Esophagus squamous epithelium (tissue), 5 donors: ENCODE data around the gene FMO2. TPM values are rescaled to one million over a fixed set of nuclear protein-coding genes. Genes with fewer than 3 reads are reported as not detected.

Experiments
- DNase-seq: peaks from one replicate; lab custom pipeline; 2025; lab: John Stamatoyannopoulos, UW
- H3K27ac ChIP-seq, 4 donors: fragments of 200-600 bp; sonication (generic); one replicate each; pipeline ENCODE4 v1.5.1; 2016 to 2019; ENCODE audit warnings: mild to moderate bottlenecking in 1 of 4
- H3K27me3 ChIP-seq, 4 donors: fragments of 200-600 bp; sonication (generic); 1 replicate in 3 of 4; 2 replicates in 1 of 4; pipeline versions ENCODE4 v1.5.1 to v1.6.0; 2017 to 2021; ENCODE audit warnings: antibody characterized with exemption in 1 of 4
- H3K36me3 ChIP-seq, 3 donors: fragments of 200-600 bp; sonication (generic); one replicate each; pipeline ENCODE4 v1.5.1; 2016 to 2019
- H3K4me1 ChIP-seq, 3 donors: fragments of 200-600 bp; sonication (generic); one replicate each; pipeline ENCODE4 v1.5.1; 2017 to 2019
- H3K4me3 ChIP-seq, 4 donors: fragments of 200-600 bp; sonication (generic); 1 replicate in 3 of 4; 2 replicates in 1 of 4; pipeline ENCODE4 v1.5.1; 2016 to 2019; ENCODE audit warnings: mild to moderate bottlenecking in 2 of 4, moderate library complexity in 1 of 4
- H3K9me3 ChIP-seq, 3 donors: fragments of 200-600 bp; sonication (generic); one replicate each; pipeline ENCODE4 v1.5.1; 2016 to 2019
- CTCF ChIP-seq, 6 experiments: fragments of 450-650 bp in 4 of 6; fragments of 200-600 bp in 2 of 6; sonication (generic) in 2 of 6; IDR thresholded peaks; one replicate each; pipeline ENCODE4 v1.5.1; 2016 to 2019; ENCODE audit warnings: antibody characterized with exemption in 6 of 6, mild to moderate bottlenecking in 4 of 6, moderate library complexity in 4 of 6
- POLR2A ChIP-seq, 4 donors: fragments of 450-650 bp; IDR thresholded peaks; one replicate each; pipeline ENCODE4 v1.6.1; 2017; ENCODE audit warnings: antibody characterized with exemption in 4 of 4, mild to moderate bottlenecking in 4 of 4, moderate library complexity in 3 of 4
- WGBS, 2 donors: methylation state at CpG; one replicate each; pipeline ENCODE4 v1.1.5; 2018; 5-methylcytosine and 5-hydroxymethylcytosine counted together
- intact Hi-C: fragments of 100-400 bp; cut with DNase I; formaldehyde crosslinking; loops from one replicate; pipeline ENCODE4 v1.15.0; 2022
- total RNA-seq, 4 donors: library from RNA; depleted of rRNA; stranded (reverse); fragments of >200 nt; gene quantifications; one replicate each; pipeline ENCODE4 v1.1.0, GENCODE V29; 2016
- donor health status: DM: yes; HTN: yes; CAD: no.

Gene FMO2
- total RNA-seq, 4 donors from 2014 or later = 53.4 to 146 (median 68.8) TPM

GRCh38 chr1:171160639-171161354, 24.3 kb upstream of the FMO2 start:
- Histone ChIP-seq H3K36me3 (no peaks in the 10 kb centered on the region), H3K9me3 (no peaks in the 10 kb centered on the region), H3K27me3 (no peaks in the 10 kb centered on the region), H3K4me3 (no peak overlapping the region), H3K4me1 (peaks cover 0 to 33% (median 0%) of the 10 kb centered on the region in 3 donors), H3K27ac (peak overlapping the region in 3 of 4 donors; percentile 40 to 68 (median 64))
- TF ChIP-seq POLR2A (IDR thresholded peaks at IDR 0.05) = no peak
- no peak for TF ChIP-seq CTCF (IDR thresholded peaks at IDR 0.05)
- DNase-seq = no peak
- 66 to 72% methylated on average over 3 to 4 of the region's 4 CpGs for WGBS, 2 donors
- intact Hi-C loops = no loop called here

GRCh38 chr1:171161431-171161830, 23.7 kb upstream of the FMO2 start:
- H3K4me3 ChIP-seq = no peak overlapping the region
- no peak for TF ChIP-seq POLR2A (IDR thresholded peaks at IDR 0.05)
- no peak for TF ChIP-seq CTCF (IDR thresholded peaks at IDR 0.05)
- intact Hi-C loops = no loop called here
- peak overlapping the region in 3 of 4 donors; percentile 40 to 68 (median 64) for H3K27ac ChIP-seq
- no peak for DNase-seq
- no peaks in the 10 kb centered on the region for H3K36me3 ChIP-seq
- H3K9me3 ChIP-seq = no peaks in the 10 kb centered on the region
- H3K27me3 ChIP-seq = no peaks in the 10 kb centered on the region
- H3K4me1 ChIP-seq = peaks cover 0 to 37% (median 2%) of the 10 kb centered on the region in 3 donors

- H3K4me1 ChIP-seq = peaks cover 4 to 53% (median 8%) of the 10 kb centered on the region in 3 donors
These were observed 18.7 kb upstream of the FMO2 start for GRCh38 chr1:171166361-171166760.

GRCh38 chr1:171167785-171168184, 17.3 kb upstream of the FMO2 start:
- WGBS, 2 donors = 38 to 43% methylated on average over 2 of the region's 2 CpGs
- Histone ChIP-seq H3K9me3 (no peaks in the 10 kb centered on the region), H3K4me1 (peaks cover 4 to 59% (median 8%) of the 10 kb centered on the region in 3 donors), H3K27ac (peak overlapping the region in 3 of 4 donors; percentile 78 to 85 (median 82)), H3K27me3 (no peaks in the 10 kb centered on the region), H3K4me3 (no peak overlapping the region), H3K36me3 (no peaks in the 10 kb centered on the region)
- intact Hi-C loops = no loop called here
- TF ChIP-seq CTCF (IDR thresholded peaks at IDR 0.05) (no peak), POLR2A (IDR thresholded peaks at IDR 0.05) (no peak)
- DNase-seq = no peak

More at GRCh38 chr1:171166361-171166760, 18.7 kb upstream of the FMO2 start:
- intact Hi-C loops = no loop called here
- no peaks in the 10 kb centered on the region for H3K36me3 ChIP-seq
- peak overlapping the region; percentile 65 to 85 (median 80) for H3K27ac ChIP-seq
- no peak for DNase-seq
- H3K4me3 ChIP-seq = no peak overlapping the region
- H3K9me3 ChIP-seq = no peaks in the 10 kb centered on the region
- no peak for TF ChIP-seq CTCF (IDR thresholded peaks at IDR 0.05)
- no peak for TF ChIP-seq POLR2A (IDR thresholded peaks at IDR 0.05)
- H3K27me3 ChIP-seq = no peaks in the 10 kb centered on the region
- WGBS, 2 donors = 29 to 51% methylated on average over 2 of the region's 2 CpGs

- no peak for TF ChIP-seq CTCF (IDR thresholded peaks at IDR 0.05)
- no peak for TF ChIP-seq POLR2A (IDR thresholded peaks at IDR 0.05)
- no peak for DNase-seq
- H3K27ac ChIP-seq = no peak overlapping the region
- H3K9me3 ChIP-seq = no peaks in the 10 kb centered on the region
- no peaks in the 10 kb centered on the region for H3K27me3 ChIP-seq
- intact Hi-C loops = no loop called here
- 59 to 68% methylated on average over 2 of the region's 2 CpGs for WGBS, 2 donors
- no peaks in the 10 kb centered on the region for H3K36me3 ChIP-seq
- H3K4me1 ChIP-seq = peaks cover 0 to 41% (median 4%) of the 10 kb centered on the region in 3 donors
- H3K4me3 ChIP-seq = no peak overlapping the region
These were observed 12.6 kb upstream of the FMO2 start for GRCh38 chr1:171172471-171172870.
